NCI-H2196 (cell line): ENCODE results near the gene SLC35F3.

Source experiments
- DNase-seq: peaks from one replicate; lab custom pipeline; 2025; ENCODE audit not compliant: unreplicated experiment; lab: John Stamatoyannopoulos, UW

SLC35F3 gene

DNA sequence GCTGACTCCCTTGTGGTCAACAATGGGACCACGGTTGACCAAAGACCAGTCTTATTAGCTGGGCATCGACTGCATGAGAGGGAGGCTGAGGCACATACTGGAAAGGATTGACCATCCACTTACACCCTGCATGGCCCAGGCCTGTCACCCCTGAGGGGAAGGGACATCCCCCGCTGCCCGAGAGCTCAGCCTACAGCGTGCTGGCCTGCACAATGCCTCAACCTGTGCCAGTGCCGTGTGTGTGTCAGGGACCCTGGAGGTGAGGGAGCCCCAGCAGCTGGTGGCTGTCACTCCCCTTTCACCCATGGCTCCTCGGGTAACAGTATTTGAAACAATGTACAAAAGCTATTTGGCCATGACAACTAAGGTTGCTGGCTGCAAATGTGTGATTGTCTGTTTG is 67.3 kb downstream of the SLC35F3 start:
- no peak for DNase-seq

DNA sequence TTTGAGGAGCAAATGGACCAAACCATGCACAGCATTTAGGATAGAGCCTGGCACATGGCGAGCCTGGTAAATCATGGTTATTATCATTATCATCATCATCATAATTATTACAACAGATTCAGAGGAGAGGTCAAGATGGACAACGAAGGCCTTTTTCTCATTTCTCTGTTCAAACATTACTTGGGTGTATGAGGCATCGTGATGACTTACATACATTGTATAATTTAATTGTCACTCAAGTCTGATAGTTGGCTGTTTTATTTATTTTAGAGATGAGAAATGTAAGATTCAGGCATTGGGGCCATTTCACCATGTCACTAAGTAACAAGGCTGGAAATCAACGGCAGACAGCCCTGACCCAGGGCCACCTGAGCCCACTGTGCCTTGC is 68.1 kb downstream of the SLC35F3 start:
- DNase-seq = no peak

DNA sequence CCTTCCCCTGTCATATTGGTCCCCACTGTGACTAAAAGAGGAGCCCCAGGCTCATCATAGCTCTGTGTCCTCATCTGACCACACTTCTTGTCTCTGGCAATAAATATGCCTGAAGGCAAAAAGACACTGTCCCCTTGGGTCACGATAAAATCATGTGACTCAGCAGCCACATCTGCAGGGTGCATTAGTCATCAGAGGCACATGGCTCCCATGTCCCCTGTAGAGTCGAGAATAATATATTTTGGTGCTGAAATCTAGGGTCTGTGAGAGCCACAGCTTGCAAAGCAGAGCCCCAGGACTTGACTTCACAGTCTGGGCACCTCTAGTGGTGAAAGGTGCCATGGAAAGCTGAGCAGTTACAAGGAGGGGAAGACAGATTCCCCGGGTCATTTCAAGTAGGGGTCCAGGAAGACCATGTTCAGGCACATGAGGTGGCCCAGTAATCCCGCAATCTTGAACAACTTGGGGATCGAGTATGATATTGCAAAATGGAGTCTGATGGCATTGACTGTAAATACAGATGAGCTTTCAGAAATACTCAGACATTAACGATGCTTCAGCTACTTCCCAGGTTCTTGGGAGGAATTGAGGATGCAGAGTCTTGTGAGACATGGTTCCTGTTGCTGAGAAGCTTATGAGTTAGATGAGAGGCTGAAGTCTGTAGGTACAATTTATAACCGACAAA is 68.6 kb downstream of the SLC35F3 start:
- DNase-seq = no peak

DNA sequence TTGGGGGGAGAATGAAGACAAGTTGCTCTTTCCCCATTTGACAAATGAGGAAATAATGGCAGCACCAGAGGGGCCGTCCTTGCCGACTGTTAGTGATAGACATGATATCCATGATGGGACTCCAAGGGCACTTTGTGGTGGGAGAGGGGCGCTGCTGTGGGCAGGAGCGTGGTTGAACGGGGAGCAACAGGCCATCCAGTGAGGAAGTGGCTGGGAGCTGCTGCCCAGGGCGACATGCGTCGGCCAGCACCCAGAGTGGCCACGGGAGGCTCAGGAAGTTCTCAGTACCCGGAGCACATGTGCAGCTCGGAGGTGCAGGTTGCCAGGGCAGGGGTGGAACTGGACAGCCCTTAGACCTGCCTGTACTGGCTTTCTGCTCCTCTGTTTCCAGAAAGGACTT is 71.0 kb downstream of the SLC35F3 start:
- no peak for DNase-seq

DNA sequence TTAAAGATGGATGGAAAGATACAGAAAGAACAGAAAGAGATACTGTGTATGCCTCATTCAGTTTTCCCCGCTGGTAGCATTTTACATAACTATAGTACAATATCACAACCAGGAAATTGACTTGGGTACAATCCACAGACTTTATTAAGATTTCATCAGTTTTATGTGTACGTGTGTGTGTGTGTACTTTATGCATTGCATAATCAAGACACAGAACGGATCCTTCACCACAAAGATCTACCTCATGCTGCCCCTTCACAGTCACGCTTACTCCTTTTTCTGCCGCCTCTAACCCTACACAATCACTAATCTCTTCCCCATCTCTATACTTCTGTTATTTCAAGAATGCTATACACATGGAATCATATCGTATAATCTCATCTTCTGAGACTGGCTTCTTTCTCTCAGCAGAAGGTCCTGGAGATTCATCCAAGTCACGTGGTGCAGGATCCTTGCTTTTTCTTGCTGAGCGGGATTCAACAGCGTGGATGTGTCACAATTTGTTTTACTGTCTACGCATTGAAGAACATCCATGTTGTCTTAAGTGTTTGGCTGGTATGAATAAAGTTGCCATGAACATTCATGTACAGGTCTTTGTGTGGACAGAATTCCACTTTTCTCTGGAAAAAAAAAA is 76.7 kb downstream of the SLC35F3 start:
- DNase-seq = no peak

DNA sequence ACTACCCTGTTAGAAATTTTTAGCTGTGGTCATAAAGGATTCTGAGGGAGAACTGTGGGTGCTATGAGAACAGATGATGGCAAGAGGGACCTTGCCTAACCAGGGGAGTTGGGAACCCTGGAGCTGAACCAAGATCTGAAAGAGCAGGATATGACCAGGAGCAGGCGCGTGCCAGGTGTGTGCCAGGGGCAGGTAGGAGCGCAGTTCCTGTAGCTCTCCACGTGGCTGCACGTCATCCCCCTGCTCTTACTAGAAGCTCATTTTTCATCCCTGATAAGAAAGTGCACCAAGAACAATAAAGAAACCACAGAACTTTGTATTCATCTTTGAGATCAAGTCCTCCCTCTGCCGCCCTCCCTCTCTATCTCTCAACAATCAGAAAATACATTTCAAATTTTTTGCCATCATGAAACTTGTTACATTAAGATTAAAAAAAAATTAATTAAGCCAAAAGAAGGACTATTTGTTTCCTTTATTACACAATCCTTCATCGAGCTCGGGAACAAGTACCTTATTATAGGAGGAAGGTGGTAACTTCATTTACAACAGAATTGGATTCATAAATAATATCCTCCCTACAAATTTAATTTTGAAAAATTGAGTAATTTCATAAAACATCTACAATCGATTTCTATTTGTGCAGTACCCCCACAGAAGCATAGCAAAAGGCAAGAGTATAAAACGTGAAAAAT is 78.5 kb downstream of the SLC35F3 start:
- no peak for DNase-seq

- no peak for DNase-seq
Measured at GRCh38 chr1:233983811-233984210, 79.3 kb downstream of the SLC35F3 start.

- no peak for DNase-seq
Measured at GRCh38 chr1:233988963-233989696, 84.7 kb downstream of the SLC35F3 start.

DNA sequence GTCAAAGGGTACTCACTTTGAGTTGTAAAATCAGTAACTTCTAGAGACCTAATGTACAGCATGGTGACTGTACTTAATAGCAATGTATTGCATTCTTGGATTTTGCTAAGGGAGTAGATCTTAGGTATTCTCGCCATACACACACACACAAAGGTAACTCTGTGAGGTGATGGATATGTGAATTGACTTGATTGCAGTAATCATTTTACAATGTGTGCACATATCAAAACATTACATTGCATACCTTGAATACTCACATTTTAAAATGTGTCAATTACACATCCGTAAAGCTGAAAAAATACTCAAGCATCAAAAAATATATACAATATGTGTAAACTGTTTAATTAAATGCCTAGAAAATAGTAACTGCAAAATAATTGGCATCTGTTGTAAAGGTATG is 86.0 kb downstream of the SLC35F3 start:
- DNase-seq = no peak

DNA sequence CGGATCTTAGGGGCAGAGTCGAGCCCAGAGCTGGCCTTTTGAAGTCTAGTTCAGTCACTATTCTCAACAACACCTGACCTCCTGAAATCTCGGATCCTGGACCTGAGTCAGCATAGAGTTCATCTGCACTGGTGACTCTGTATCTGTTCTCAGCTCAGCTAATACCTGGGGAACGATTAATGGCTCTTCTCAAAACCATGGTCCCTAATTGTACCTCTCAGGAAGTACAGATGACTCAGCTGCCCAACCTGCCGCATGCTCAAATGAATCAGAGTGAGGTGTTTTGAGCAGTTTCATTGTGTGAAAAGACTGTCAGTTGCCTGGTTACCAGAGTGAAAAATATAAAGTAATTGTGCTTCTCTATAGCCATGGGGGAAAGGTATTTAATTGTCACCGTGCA is 89.2 kb downstream of the SLC35F3 start:
- no peak for DNase-seq

DNA sequence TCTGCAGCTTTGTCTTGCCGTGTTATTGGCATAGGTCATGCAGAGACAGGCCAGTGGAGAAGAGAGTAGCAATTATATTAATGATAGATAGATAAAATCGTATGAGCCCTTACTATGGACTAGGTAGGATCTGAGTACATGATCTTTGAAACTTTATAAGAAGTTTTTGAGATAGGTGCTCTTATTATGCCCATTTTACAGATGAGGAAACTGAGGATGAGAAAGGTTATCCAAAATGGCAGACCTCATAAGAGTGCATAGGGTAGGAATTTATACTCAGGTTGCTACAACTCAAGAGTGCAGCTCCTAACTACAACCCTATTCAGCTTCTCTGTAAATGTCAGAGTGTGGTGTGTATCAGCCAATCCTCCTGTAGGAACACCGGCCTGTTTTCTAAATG is 89.6 kb downstream of the SLC35F3 start:
- DNase-seq = no peak

- DNase-seq = no peak
Measured at GRCh38 chr1:233998456-233998855, 94.0 kb downstream of the SLC35F3 start.

DNA sequence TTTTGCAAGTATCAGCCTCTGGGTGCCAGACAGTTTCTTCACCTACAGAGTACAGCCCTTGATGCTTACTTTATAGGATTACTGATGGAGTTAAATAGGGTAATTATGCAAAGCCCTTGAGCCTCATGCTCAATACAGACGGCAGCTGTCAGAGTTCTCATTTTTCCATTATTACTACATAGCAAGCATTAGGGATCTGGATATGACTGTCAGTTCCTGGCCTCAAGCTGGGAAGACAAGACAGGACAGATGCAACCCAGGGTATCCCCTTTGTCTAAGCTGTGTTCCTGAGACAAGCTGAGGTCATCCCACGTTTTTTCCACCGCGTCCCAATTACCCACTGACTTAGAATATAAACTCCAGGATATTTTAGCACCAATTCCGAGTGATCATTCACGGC is 94.4 kb downstream of the SLC35F3 start:
- DNase-seq = no peak

GRCh38 chr1:234000557-234001041 is 96.1 kb downstream of the SLC35F3 start:
- DNase-seq = no peak

DNA sequence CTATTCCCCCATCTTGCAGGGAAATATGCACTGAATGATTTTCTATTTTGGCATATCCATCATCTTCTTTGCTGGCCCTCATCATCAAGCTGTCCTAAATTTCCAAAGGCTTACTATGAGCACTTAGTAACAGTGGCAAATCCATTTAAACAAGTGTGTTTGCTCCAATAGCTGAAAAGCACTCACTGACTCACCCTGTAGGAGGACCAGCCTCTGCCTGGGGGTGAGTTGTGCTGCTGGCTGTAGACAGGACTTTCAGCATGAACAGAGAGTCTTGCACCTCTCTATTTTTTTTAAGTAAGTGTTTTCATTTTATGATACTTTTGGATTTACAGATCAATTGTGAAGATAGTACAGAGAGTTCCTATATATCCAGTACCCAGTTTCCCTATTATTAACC is 97.3 kb downstream of the SLC35F3 start:
- DNase-seq = no peak

DNA sequence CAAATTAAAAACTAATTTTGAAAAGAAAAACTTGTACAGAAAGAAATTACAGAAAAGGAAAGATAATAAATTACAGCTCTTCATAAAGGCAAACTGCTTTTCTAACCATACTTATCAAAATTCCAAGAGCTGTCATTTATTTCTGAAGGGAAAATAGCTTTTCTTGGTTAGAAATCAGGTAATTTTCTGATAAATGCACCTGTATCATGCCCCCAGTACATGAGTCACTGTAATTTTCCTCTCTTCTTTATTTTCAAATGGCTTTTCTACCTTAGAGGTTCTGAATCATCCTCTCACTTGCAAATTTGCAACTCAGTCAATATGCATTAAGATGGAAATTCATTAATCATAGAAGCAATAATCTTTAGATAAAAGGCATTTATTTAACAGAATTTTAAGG is 100.1 kb downstream of the SLC35F3 start:
- no peak for DNase-seq

DNA sequence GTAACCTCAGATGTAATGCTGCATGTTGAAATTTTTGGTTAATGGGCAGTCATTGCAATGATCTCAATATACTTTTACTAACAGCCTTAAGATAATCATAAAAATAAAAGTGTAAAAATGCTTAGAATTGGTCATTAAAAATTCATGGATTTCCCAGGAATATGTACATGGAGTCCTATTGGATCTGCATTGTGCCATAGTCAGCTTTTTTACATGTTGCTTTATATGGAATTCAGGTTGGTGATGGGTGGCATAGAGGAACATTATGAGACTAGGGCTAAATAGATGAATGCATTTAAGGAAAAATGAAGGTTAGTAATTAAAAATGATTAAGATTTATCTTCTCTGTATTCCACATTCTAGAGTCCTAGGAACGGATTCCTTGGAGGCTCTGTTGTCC is 103.2 kb downstream of the SLC35F3 start:
- no peak for DNase-seq

GRCh38 chr1:234008591-234008990 is 104.1 kb downstream of the SLC35F3 start:
- DNase-seq = no peak

- DNase-seq = no peak
Measured at GRCh38 chr1:234009668-234010067, 105.2 kb downstream of the SLC35F3 start.

DNA sequence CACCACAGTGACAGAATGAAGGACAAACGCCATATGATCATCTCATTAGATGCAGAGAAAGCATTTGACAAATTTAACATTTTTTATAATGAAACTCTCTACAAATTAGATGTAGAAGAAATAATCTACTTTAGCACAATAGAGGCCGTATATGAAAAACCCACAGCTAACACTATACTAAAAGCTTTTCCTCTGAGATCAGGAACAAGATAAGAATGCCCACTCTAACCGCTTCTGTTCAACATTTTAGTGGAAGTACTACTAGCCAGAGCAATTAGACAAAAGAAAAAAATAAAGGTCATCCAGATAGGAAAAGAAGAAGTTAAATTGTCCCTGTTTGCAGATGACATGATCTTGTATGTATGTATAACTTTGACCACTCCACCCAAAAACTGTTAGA is 109.7 kb downstream of the SLC35F3 start:
- no peak for DNase-seq

GRCh38 chr1:234018816-234019215 is 114.3 kb downstream of the SLC35F3 start:
- DNase-seq = no peak

DNA sequence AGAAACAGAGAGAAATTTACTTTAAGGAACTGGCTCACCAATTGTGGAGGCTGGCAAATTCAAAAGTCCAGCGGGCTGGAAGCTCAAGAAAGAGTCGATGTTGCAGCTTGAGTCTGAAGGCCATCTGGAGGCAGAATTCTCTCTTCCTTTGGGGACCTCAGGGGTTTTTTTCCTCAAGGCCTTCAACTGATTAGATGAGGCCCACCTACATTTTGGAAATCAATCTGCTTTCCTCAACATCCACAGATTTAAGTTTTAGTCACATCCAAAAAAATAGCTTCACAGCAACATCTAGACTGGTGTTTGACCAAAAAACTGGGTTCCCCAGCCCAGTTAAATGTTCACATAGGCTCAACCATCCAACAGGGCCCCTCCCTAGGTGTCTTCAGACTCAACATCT is 114.9 kb downstream of the SLC35F3 start:
- DNase-seq = no peak
